Ammon's horn (tissue), 1 donor: ENCODE results near the gene KCNK2.

Source experiments
- DNase-seq: peaks from one replicate; pipeline ENCODE4 v3.0.0-alpha.2; 2016; ENCODE audit warnings: low spot score

The KCNK2 gene

DNA sequence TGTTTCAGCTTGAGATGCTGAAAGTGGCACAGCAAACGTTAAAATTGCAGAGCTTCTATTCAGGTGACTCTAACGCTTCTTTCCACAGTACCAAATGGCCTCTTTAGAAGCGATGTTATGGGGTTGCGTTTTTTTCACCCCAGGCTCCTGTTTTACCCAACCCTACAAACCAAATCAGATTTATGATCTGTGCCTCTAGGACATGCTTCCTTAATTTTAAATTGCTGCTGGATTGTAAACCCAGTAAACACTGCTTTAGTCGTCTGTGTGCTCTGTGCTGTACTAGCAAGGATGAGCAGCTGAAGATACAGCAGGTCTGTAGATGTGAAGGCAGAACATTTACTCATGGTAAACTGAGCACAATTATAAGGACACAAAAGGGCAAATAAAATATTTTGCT is 13.0 kb downstream of the KCNK2 start:
- DNase-seq = no peak

DNA sequence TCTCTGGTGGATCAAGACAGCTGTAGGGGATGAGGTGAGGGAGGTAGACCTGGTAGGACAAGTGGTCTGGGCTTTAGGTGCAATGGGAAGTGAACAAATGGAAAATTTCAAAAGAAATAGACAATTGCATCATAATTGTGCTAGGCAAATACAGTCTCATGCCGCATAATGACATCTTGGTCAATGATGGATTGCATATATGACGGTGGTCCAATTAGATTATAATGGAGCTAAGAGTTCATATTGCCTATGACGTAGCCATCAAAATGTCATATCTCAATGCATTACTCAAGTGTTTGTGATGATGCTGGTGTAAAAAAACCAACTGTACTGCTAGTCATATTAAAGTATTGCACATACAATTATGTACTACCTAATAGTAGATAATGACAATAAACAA is 19.0 kb downstream of the KCNK2 start:
- DNase-seq = no peak

DNA sequence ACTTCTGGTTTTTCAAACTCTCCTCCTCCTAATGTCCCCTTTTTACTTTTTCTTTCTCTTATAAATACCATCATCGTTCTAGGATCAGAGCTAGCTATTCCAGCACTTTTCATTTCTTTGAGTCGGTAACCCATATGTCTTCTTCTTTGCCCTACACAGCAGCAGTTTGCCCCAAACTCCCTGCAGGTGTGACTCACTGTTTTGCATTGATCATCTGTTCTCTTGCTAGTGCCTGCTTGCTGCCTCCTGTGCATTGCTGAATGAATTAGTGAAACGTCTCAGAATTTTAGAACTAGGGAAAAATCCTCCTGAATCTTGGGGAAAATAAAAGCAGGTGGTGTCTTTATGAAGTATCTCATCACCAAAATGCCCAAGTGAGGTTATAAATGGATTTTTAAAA is 21.7 kb downstream of the KCNK2 start:
- DNase-seq = peak; percentile 34

DNA sequence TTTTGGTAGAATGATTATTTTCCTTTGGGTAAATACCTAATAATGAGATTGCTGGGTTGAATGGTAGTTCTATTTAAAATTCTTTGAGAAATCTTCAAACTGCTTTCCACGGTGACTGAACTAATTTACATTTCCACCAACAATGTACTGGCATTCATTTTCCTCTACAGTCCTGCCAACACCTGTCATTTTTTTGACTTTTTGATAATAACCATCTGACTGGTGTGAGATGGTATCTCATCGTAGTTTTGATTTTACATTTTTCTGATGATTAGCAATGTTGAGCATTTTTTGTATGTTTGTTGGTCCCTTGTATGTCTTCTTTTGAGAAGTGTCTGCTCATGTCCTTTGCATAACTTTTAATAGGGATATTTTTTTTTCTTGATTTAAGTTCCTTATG is 23.5 kb downstream of the KCNK2 start:
- DNase-seq = no peak

DNA sequence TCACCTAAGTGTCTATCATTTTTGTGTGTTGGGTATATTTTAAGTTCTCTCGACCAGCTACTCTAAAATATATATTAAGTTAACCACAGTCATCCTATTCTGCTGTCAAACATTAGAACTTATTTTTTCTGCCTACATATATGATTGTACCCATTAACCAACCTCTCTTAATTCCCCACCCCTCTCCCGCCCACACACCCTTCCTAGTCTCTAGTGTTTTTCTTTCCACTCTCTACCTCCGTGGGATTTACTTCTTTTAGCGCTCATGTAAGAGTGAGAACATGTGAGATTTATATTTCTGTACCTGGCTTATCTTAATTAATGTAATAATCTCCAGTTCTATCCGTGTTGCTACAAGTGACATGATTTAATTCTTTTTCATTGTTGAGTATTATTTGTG is 26.6 kb downstream of the KCNK2 start:
- no peak for DNase-seq

DNA sequence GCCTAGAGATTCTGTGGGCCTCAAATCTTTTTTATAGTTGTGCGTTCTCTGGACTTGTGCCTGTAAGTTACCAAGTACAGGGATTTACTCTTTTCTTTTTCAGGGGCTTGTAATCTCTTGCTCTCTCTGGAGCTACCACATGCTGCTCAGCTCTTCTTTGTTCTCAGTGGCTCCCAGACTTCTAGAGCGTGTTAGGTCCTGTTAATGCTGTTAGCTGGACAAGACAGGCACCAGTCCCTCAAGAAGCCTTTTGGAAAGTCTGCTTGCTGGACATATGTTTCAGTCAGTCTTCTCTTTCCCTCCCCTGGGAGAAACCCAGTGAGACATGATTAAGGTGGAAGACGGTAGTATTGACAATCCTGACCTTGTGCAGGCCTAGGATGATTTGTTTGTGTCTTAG is 29.4 kb downstream of the KCNK2 start:
- DNase-seq = no peak

GRCh38 chr1:215113776-215114153 is 31.2 kb downstream of the KCNK2 start:
- DNase-seq = no peak

GRCh38 chr1:215114154-215114933 is 31.8 kb downstream of the KCNK2 start:
- DNase-seq = no peak

- DNase-seq = no peak
Measured at GRCh38 chr1:215115760-215116159, 33.2 kb downstream of the KCNK2 start.

DNA sequence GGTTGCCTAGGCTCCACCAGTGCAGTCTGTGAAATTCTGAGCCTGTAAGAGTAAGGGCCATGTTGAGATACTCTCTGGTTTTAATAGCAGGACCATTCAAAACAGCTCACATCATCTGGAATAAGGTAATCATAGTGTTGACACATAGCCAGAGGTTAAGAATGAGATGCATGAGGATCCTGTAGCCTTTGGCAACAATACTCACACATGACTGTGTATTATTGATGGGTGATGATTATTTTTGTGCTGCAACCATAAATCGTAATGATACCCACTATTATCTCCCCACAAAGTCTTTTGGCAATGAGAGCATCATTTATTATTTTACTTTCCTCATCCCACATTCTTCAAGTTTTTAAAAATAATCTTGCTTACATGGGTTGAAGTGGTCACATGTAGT is 35.5 kb downstream of the KCNK2 start:
- no peak for DNase-seq

DNA sequence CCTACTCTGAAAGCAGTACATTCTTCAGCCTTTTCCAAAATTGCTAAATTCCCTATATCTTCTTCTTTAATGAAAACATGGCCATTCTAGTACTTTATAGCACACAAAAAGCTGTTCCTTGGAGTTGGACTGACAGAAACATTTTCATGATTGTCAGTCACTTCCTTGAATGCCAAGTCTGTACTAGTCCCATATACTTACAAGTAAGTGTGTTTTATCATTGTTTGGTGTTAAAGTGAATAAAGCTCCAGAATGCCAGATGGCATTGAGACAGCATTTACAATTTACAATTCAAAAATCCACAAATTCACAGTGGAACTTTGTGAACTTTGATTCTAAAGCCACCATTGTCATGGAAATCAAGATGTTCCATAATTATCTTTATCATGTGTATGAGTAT is 36.5 kb downstream of the KCNK2 start:
- DNase-seq = no peak

- no peak for DNase-seq
Measured at GRCh38 chr1:215119719-215120365, 37.3 kb downstream of the KCNK2 start.

DNA sequence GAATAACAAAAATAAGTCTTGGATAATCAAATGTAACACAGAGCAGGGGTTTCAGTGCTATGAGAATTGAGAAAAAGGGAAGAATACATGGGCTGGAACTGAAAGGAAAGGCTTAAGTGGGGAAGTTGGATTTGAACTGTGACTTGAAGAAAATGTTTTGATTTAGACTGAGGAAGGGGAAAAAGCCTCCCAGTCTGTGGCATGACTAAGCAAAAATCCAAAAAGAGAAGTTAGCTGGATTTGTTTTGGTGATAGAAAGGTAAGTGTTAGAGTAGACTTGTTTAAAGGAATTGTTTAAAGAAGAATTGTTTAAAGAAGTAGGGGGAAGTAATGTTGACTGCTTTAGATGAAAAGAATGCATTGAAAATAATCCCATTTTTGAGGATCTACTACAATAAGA is 46.0 kb downstream of the KCNK2 start:
- DNase-seq = no peak

DNA sequence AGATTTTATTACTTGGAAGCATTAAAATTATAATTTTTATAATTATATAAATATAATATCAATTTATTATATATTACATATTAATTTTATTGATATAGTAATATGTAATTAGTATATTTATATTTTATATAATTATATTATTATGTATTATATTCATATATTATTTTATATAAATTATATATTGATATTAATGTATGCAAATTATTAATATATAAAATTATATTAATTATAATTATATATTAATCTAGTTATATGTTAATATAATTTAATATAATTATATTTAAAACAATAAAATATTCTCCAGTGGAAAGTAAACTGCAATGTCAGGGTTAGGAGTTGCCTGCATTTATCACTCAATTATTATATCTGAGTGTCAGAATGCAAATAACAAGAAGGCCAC is 48.8 kb downstream of the KCNK2 start:
- DNase-seq = no peak

GRCh38 chr1:215132156-215132555 is 49.6 kb downstream of the KCNK2 start:
- no peak for DNase-seq

- no peak for DNase-seq
Measured at GRCh38 chr1:215133532-215133931, 51.0 kb downstream of the KCNK2 start.

DNA sequence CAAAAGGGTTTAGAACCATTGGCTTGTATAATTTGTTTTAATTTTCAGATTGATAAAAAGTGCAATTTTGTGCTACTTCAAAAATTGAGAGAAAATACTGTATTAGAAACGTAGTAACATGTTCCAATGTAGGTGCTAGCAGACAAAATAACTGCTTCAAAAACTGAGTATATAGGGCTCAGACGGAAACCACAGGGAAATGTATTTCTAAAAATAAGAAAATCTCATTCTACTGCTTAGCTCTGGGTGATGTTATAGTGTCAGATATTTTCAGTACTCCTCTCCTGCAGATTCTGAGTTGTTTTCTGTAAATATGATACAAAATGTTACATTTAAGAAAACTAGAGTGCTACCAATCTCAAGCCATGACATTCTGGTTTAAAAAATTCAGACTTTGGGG is 55.4 kb downstream of the KCNK2 start:
- no peak for DNase-seq

DNA sequence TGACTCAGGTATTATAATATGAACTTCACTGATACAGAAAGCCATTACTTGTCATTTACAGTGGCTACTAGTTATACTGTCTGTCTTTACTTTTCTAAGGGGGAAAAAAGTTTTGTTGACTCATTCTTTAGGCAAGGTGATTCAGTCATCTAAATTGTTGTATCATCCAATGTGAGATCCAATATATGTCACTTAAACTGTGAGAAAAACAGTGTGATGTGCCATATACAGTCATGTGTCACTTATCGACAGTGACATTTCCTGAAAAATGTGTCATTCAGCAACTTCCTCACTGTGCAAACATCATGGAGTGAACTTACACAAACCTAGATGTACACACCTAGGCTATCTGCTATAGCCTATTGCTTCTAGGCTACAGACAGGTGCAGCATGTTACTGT is 57.6 kb downstream of the KCNK2 start:
- no peak for DNase-seq

DNA sequence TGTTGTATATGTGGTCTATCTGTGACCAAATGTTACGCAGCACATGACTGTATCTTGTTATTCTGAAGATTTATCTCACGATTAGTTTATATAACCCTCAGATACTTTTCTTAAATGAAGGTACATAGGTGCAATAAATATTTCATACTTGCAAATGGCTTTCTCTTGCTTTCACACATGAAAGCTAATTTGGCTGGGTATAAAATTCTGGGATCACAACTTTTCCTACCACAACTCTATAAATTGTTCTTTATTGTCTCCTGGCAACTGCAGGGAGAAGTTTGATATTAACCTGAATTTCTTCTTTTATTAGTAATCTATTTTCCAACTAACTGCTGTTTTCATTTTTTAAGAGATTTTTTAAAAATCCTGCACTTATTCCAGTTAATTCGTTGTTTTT is 58.9 kb downstream of the KCNK2 start:
- no peak for DNase-seq

DNA sequence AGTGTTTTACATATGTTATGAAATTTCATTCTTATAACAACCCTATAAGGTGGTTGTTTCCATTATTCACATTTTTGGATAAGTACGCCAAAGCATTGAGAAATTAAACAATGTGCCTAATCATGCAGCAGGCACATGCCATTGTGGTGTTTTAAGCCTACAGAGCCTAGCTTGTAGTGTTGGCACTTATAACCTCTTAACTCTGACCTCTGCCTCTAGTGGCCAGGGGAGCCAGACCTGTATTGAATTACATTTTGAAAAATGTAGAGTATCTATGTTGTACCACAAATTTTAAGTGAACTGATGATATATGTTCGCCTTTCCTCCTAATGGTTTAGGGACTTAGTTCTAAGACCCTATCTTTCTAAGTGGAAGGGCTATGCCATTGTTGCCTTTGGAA is 61.0 kb downstream of the KCNK2 start:
- DNase-seq = no peak

DNA sequence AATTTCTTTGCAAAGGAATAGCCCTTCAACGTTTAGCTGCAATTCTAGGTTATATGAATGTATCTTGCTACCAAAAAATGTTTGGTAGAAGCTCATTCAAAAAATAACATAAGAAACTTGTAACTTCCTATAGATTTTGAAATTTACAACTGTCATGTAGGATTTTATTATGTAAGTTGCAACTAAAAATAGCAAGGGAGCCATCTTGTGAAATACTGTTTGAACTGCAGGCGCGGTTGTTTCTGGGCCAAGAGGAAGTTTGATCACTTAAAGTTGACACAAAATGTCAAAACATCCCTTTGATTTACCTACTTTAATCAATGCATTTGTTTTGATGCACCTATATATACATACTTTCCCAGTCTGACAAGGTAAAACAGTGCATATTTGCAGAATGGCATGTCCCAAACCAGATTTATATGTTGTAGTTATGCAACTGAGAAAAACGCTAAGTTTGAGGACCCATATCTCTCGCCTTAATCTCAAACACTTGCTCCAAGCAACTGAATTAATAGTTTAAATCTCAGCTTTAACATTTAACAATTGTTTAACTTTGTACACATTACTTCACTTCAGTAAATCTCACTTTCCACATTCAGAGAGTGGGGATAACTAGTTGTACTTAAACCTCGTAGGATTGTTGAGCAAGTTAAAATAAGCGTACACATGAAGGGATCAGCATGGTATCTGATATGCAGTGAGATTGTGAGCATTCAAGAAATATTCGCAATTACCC is 63.9 kb downstream of the KCNK2 start:
- DNase-seq = no peak

DNA sequence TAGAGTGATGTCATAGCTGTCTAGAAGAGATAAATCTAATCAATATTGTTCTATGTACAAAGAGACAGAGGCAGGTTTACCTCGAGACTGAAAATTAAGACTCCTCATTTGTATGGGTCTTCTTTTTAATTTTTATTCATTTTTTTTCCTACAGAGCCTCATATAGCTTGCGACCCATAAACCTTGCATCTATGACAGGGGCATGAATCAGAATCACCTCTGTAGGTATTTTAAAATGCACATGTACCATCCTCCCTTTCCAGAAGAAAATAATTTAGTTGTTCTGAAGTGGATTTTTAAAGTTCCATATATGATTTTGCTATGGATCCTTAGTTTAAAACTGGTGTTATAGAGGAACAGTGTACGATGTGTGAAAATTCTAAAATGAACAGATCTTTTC is 64.5 kb downstream of the KCNK2 start:
- DNase-seq = no peak

DNA sequence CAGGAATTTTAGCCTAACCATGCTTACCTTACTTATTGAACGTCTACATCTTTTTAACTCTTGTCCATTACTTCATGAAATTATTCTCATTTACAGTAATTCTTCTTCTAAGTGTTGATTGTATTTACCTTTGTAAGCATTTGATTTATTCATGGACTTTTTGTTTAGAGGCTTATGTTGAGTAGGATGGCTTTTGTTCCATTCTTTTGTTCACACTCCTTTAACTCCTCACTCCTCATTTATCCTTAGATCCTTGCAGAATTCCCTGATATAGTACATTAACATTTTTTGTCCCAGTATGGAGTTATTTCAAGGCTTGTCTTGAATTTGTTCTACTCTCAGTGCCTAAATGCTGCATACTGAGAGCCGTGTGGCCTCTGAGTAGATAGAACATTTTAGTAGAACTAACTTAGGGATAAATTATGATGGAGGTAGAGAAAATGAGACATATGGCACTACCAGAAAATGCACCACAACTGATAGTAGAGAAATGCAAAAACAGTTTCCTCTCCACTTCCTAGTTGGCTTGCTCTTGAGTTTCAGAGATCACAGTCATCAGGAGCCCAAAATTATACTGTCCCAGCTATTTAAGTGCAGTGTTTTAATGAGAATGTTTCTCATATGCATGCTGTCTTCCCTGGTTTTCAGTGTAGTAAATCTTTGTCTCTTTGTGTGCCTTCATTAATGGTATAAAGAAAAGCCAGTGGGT is 69.5 kb downstream of the KCNK2 start:
- DNase-seq = no peak
